ENCODE results near the gene ANKS3. TPM values are rescaled to one million over a fixed set of nuclear protein-coding genes. Genes with fewer than 3 reads are reported as not detected.

ANKS3 gene
- polyA plus RNA-seq, 3 donors, result 0.59 to 13.7 (median 0.95) TPM

- H3K27me3 Mint-ChIP-seq (ENCODE audit: low read depth in 3 of 3), result no peaks in the 10 kb centered on the region
- H3K36me3 Mint-ChIP-seq, result peaks cover 47 to 86% of the 10 kb centered on the region in 2 donors
- Histone ChIP-seq H4K20me1 (ENCODE audit: insufficient read depth, low read length) (peaks cover 6% of the 10 kb centered on the region), H3K9ac (ENCODE audit: insufficient read depth, low read length, poor library complexity, severe bottlenecking) (no peak overlapping the region), H3K27ac (ENCODE audit: low read depth in 1 of 2, low read length in 2 of 2) (no peak overlapping the region), H3K27me3 (ENCODE audit: control insufficient read depth in 2 of 2, insufficient read depth in 2 of 2, low read length in 2 of 2) (no peaks in the 10 kb centered on the region), H3K4me2 (replicated peaks; ENCODE audit: extremely low read depth, low read length, poor library complexity, severe bottlenecking) (no peak overlapping the region), H2AFZ (ENCODE audit: insufficient read depth, low read depth, low read length, poor library complexity, severe bottlenecking) (no peak overlapping the region), H3K36me3 (replicated peaks in 1 of 2; ENCODE audit: control insufficient read depth in 1 of 2, insufficient read depth in 2 of 2, low read length in 2 of 2) (peaks cover 58 to 67% of the 10 kb centered on the region in 2 donors), H3K79me2 (ENCODE audit: insufficient read depth, low read length) (peaks cover 17% of the 10 kb centered on the region), H3K4me1 (ENCODE audit: control insufficient read depth in 1 of 2, insufficient read depth in 2 of 2, low read length in 2 of 2) (peaks cover 14 to 15% of the 10 kb centered on the region in 2 donors), H3K9me3 (replicated peaks in 1 of 2; ENCODE audit: control insufficient read depth in 1 of 2, insufficient read depth in 1 of 2, low read length in 2 of 2) (no peaks in the 10 kb centered on the region), H3K4me3 (replicated peaks in 1 of 3; ENCODE audit: low read depth in 2 of 3, low read length in 3 of 3) (no peak overlapping the region)
- no peak for TF ChIP-seq CTCF (IDR thresholded peaks at IDR 0.05)
- no peak overlapping the region for H3K4me3 Mint-ChIP-seq
- 92% methylated on average over 1 of the region's 9 CpGs for WGBS (ENCODE audit: insufficient coverage)
- H3K4me1 Mint-ChIP-seq, result peaks cover 26% of the 10 kb centered on the region
- peak overlapping the region in 1 of 7 donors; percentile 53 for H3K27ac Mint-ChIP-seq
- peaks cover 0 to 1% (median 0%) of the 10 kb centered on the region in 7 donors for H3K9me3 Mint-ChIP-seq
- intact Hi-C loops (cut with micrococcal nuclease), result no loop called here
- no peak for DNase-seq
Measured at GRCh38 chr16:4674926-4675530, 59.0 kb downstream of the ANKS3 start.

GRCh38 chr16:4673387-4674046 lies 60.6 kb downstream of the ANKS3 start:
- no peak for DNase-seq
- H3K36me3 ChIP-seq (replicated peaks in 1 of 2; ENCODE audit: control insufficient read depth in 1 of 2, insufficient read depth in 2 of 2, low read length in 2 of 2), result peaks cover 70 to 81% of the 10 kb centered on the region in 2 donors

More at GRCh38 chr16:4673387-4674046, 60.6 kb downstream of the ANKS3 start:
- Histone ChIP-seq H3K27me3 (ENCODE audit: control insufficient read depth in 2 of 2, insufficient read depth in 2 of 2, low read length in 2 of 2) (no peaks in the 10 kb centered on the region), H3K4me3 (replicated peaks in 1 of 3; ENCODE audit: low read depth in 2 of 3, low read length in 3 of 3) (no peak overlapping the region), H3K4me2 (replicated peaks; ENCODE audit: extremely low read depth, low read length, poor library complexity, severe bottlenecking) (no peak overlapping the region), H3K27ac (ENCODE audit: low read depth in 1 of 2, low read length in 2 of 2) (no peak overlapping the region), H4K20me1 (ENCODE audit: insufficient read depth, low read length) (peaks cover 6% of the 10 kb centered on the region), H3K79me2 (ENCODE audit: insufficient read depth, low read length) (peaks cover 17% of the 10 kb centered on the region), H3K4me1 (ENCODE audit: control insufficient read depth in 1 of 2, insufficient read depth in 2 of 2, low read length in 2 of 2) (peaks cover under 1 to 2% of the 10 kb centered on the region in 2 donors), H3K9ac (ENCODE audit: insufficient read depth, low read length, poor library complexity, severe bottlenecking) (no peak overlapping the region), H2AFZ (ENCODE audit: insufficient read depth, low read depth, low read length, poor library complexity, severe bottlenecking) (no peak overlapping the region), H3K9me3 (replicated peaks in 1 of 2; ENCODE audit: control insufficient read depth in 1 of 2, insufficient read depth in 1 of 2, low read length in 2 of 2) (no peaks in the 10 kb centered on the region)
- Mint-ChIP-seq H3K4me1 (peaks cover 13% of the 10 kb centered on the region), H3K9me3 (no peaks in the 10 kb centered on the region), H3K36me3 (peaks cover 53 to 79% of the 10 kb centered on the region in 2 donors), H3K27ac (no peak overlapping the region), H3K27me3 (ENCODE audit: low read depth in 3 of 3) (no peaks in the 10 kb centered on the region), H3K4me3 (no peak overlapping the region)
- intact Hi-C loops (cut with micrococcal nuclease), result no loop called here
- TF ChIP-seq CTCF (IDR thresholded peaks at IDR 0.05), result no peak
- WGBS (ENCODE audit: insufficient coverage), result 96% methylated on average over 27 of the region's 33 CpGs
